Right renal pelvis (tissue), 4 donors: ENCODE measurements around the gene ZFP64. TPM values are rescaled to one million over a fixed set of nuclear protein-coding genes. Genes with fewer than 3 reads are reported as not detected.
A peak's percentile ranks its signal among the peaks of the same experiment; 100 is the strongest.

Experiments used
- DNase-seq, 4 donors: peaks; one replicate each; pipeline ENCODE4 v3.0.0-alpha.2; 2013; ENCODE audit warnings: low read depth in 4 of 4, low spot score in 3 of 4, missing footprints in 1 of 4
- polyA plus RNA-seq, 4 donors: library from polyadenylated mRNA; unstranded; fragments of 120-200 nt; gene quantifications; one replicate each; pipeline ENCODE4 v1.2.1, GENCODE V29; 2013; ENCODE audit not compliant: insufficient read length in 4 of 4

The ZFP64 gene
- polyA plus RNA-seq, 4 donors: 20.3 to 21.5 (median 21.2) TPM

DNA sequence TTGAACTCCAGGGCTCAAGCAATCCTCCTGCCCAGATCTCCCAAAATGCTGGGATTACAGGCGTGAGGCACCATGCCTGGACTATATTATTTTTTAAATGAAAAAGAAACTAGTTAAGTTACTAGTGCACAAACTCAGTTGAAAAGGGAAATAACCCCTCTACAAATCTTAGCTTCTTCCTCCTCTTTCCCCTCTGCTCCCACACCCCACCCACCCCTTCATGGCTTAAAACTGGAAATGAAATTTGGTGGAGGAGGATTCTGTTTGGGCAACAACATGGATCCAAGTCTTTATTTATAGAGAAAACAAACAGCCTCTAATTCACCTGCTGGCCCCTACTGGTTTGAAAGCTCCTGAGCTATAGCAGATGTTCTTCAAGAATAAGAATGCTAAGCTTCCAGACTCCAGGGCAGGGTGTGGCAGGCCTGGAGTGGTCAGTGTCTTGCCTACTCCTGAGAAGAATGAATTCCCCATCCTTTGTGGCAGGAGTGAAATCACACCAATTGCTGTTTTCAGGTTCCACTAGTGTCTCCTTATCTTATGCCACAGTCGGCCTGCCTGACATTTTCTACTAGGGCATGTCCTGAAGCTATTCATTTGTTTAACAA is 73.5 kb downstream of the ZFP64 start:
- no peak for DNase-seq

- DNase-seq: no peak
Observed at GRCh38 chr20:52110456-52110855, 81.1 kb downstream of the ZFP64 start.

- DNase-seq: peak in 1 of 4 donors; percentile 14
Observed at GRCh38 chr20:52105442-52106422, 85.8 kb downstream of the ZFP64 start.

GRCh38 chr20:52104546-52105441 is 86.8 kb downstream of the ZFP64 start:
- DNase-seq: peak in 3 of 4 donors; percentile 39 to 54 (median 53)

DNA sequence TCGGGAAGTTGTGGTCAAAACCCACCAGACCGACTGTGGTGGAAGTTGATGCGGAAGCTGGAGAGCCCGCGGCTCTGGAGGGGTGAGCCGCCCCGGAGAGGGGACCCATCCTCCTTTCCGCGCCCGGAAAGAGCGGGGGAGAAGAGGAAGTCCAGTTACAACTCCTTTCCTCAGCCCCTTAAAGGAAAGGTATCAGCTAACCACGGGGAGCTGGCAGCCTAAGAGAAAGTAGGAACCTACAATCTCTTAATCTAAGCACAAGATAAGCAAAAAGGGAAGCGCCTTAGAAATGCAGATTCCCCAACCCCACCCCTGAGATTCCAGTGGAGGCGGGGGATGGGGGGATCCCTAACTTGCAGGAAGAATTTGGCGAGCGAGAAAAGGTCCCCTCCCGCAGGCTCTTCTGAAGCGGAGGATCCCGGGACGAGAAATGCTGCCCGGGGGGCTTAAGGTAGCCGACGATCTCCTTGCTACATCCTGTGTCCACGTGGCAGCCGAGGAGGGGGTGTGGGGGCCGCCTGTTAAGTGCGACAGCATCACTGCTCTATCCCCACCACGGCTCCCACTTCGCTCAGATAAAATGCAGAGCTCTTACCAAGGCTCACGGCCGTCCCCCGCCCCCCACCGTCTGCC is 87.5 kb downstream of the ZFP64 start:
- DNase-seq: peak in 1 of 4 donors; percentile 14

DNA sequence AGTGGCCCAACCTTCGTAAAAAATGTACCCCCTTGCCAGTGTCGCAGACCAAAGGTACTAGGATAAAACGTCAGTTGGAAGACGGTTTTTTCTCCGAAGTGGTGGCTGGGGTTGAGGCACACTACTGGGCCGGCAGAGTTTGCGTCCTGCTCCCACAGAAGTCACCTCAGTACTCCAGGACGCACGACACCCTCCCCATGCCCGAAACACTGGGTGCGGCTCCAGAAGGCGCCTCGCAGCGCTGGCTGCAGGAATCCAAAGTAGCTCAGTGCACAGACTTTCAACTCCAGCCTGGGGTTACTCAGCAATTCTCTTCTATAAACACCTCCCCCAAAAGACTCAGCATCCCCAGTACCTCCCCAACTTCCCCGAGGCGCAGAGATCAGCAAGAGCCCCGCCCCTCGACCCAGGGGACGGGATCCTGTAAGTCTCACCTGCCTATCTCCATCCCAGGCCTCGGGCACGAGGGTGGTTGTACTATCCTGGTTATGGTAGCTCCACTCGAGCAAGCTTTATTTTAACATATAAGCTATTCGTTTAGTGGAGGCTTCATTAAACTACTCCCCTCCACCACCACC is 88.2 kb downstream of the ZFP64 start:
- DNase-seq: no peak

DNA sequence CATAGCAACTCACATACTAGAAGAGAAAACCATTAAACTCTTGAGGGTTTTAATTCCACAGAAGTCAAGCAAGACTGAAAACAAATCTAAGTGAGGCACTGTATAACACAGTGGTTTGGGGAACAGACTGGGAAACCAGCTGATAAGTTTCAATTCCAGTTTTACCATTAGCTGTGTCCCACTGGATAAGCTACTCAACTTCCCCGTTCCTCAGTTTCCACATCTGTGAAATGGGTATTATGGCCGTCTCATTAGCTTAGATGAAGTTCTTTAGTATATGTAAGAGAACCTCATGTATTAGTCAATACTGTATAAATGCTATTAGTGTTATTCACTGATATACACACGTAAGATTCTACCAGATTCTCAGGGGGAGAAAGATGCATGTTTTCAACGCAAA is 89.0 kb downstream of the ZFP64 start:
- no peak for DNase-seq

DNA sequence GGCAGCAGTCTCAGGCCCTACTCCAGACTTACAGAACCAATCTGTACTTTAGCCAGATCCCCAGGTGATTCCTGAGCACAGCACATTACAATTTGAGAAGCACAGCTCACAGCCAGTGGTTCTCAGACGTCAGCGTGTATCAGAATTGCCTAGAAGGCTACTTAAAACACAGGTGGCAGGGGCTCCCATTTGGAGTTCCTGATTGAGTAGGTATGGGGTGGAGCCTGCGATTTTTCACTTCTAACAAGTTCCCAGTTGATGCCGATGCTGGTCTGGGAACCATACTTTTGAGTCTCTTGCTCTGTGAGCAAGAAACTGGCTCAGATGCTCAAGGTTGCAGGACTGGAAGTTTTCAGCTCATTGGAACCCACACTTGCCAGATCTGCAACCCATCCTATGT is 89.5 kb downstream of the ZFP64 start:
- DNase-seq: no peak
